ENCODE results near the gene NUP58.

DNA sequence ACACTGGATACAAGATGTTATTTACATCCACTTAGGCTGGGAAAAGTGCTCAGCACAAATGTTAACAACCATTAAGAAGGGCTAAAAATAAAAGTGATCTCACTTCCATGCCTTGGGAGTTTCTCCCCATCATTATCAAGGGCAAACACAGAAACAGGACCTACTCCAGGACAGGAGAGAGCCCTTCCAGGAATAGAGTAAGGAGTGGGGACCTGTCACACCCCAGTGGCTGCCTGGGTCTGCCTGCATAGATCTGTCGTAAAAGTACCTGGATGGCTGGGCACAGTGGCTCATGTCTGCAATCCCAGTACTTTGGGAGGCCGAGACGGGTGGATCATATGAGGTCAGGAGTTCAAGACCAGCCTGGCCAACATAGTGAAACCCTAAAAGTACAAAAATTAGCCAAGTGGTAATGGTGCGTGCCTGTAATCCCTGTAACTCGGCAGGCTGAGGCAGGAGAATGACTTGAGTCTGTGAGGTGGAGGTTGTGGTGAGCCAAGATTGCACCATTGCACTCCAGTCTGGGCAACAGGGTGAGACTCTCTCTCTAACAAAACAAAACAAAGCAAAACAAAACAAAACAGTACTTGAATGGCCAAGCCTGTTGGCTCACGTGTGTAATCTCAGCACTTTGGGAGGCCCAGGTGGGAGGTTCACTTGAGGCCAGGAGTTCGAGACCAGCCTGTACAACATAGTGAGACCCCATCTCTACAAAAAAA, 76.0 kb downstream of the NUP58 start:
- TF ChIP-seq, protein P1, sequence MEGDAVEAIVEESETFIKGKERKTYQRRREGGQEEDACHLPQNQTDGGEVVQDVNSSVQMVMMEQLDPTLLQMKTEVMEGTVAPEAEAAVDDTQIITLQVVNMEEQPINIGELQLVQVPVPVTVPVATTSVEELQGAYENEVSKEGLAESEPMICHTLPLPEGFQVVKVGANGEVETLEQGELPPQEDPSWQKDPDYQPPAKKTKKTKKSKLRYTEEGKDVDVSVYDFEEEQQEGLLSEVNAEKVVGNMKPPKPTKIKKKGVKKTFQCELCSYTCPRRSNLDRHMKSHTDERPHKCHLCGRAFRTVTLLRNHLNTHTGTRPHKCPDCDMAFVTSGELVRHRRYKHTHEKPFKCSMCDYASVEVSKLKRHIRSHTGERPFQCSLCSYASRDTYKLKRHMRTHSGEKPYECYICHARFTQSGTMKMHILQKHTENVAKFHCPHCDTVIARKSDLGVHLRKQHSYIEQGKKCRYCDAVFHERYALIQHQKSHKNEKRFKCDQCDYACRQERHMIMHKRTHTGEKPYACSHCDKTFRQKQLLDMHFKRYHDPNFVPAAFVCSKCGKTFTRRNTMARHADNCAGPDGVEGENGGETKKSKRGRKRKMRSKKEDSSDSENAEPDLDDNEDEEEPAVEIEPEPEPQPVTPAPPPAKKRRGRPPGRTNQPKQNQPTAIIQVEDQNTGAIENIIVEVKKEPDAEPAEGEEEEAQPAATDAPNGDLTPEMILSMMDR (IDR thresholded peaks at IDR 0.05): no peak
- TF ChIP-seq POLR2AphosphoS5 (IDR thresholded peaks at IDR 0.05) (no peak), POLR2A (IDR thresholded peaks at IDR 0.05) (no peak)

Measured in gastroesophageal sphincter (tissue), 3 donors.